ENCODE results near the gene CSTB. TPM values are rescaled to one million over a fixed set of nuclear protein-coding genes. Genes with fewer than 3 reads are reported as not detected.

The CSTB gene
- total RNA-seq, 1 experiment from 2014 or later = 40.7 TPM

GRCh38 chr21:43743947-43744346 is 32.2 kb downstream of the CSTB start:
- H3K79me2 ChIP-seq (ENCODE audit: insufficient read depth, low read length) = no peaks in the 10 kb centered on the region
- H3K9me3 Mint-ChIP-seq = no peaks in the 10 kb centered on the region
- no peak overlapping the region for H3K18ac ChIP-seq (ENCODE audit: insufficient read length, low read depth, low read length)
- H3K4ac ChIP-seq (ENCODE audit: low read depth, low read length) = no peak overlapping the region
- peaks cover 4% of the 10 kb centered on the region for H4K20me1 ChIP-seq (ENCODE audit: control insufficient read depth, insufficient read depth, insufficient read length)
- H2BK20ac ChIP-seq (ENCODE audit: low read depth, low read length, poor library complexity, severe bottlenecking) = no peak overlapping the region
- no peak for TF ChIP-seq CTCF (conservative IDR thresholded peaks at IDR 0.05)
- H3K27ac Mint-ChIP-seq = 0 out of 7 replicates have a peak overlapping the region, but pooled peaks of 1 of the 3 experiments have one; percentile 47
- H3K36me3 Mint-ChIP-seq (ENCODE audit: insufficient read depth in 1 of 3, low read depth in 3 of 3) = peaks cover 9 to 45% (median 37%) of the 10 kb centered on the region in 3 experiments; a peak in 6 of 7 replicates
- no peaks in the 10 kb centered on the region for H3K9me3 ChIP-seq (ENCODE audit: control insufficient read depth, low read depth, low read length)
- no peak overlapping the region for H4K5ac ChIP-seq (ENCODE audit: insufficient read length, low read depth, low read length)
- no CpG with 5 or more reads among the region's 8 CpGs for WGBS (ENCODE audit: extremely low coverage, insufficient read length, low lambda C conversion rate)
- no peak overlapping the region for H2BK5ac ChIP-seq (ENCODE audit: insufficient read length, low read length)
- no peaks in the 10 kb centered on the region for H3K23me2 ChIP-seq (ENCODE audit: insufficient read length, low read depth, low read length, poor library complexity, severe bottlenecking)
- no peaks in the 10 kb centered on the region for H3K79me1 ChIP-seq (ENCODE audit: insufficient read depth, low read depth, low read length, poor library complexity, severe bottlenecking)
- no peak overlapping the region for H3K9ac ChIP-seq (ENCODE audit: extremely low read depth, insufficient read length, low read length)
- no peak overlapping the region for H3K27ac ChIP-seq (ENCODE audit: insufficient read length, low read depth, low read length)
- H3K56ac ChIP-seq (ENCODE audit: insufficient read length, low read depth, low read length) = no peak overlapping the region
- no peaks in the 10 kb centered on the region for H3K27me3 Mint-ChIP-seq (ENCODE audit: low read depth)
- H3K4me3 Mint-ChIP-seq = no peak overlapping the region; a peak in 1 of 5 replicates
- no peak overlapping the region for H2AK5ac ChIP-seq (ENCODE audit: insufficient read length, low read length)
- no peak overlapping the region for H3K4me2 ChIP-seq (ENCODE audit: insufficient read depth, insufficient read length, low read length)
- no peak overlapping the region for H2BK15ac ChIP-seq (ENCODE audit: low read depth, low read length)
- no peak overlapping the region for H4K8ac ChIP-seq (replicated peaks; ENCODE audit: insufficient read length, low read depth, low read length)
- no peak overlapping the region for H4K91ac ChIP-seq (ENCODE audit: insufficient read length, low read depth, low read length)
- H3K14ac ChIP-seq (ENCODE audit: insufficient read depth, low read length) = no peak overlapping the region
- H2BK120ac ChIP-seq (ENCODE audit: low read depth, low read length, poor library complexity, severe bottlenecking) = no peak overlapping the region
- H2BK12ac ChIP-seq (ENCODE audit: insufficient read length, low read depth, low read length) = no peak overlapping the region
- H3K4me1 Mint-ChIP-seq = peaks cover 14 to 17% of the 10 kb centered on the region in 2 experiments
- no peak overlapping the region for H2AFZ ChIP-seq (ENCODE audit: low read length)
- H3K23ac ChIP-seq (ENCODE audit: insufficient read length, low read depth, low read length) = no peak overlapping the region
- H3K4me1 ChIP-seq (ENCODE audit: insufficient read depth, low read length) = no peaks in the 10 kb centered on the region
- DNase-seq = no peak
- no peak overlapping the region for H3T11ph ChIP-seq (ENCODE audit: low read length)
- H3K27me3 ChIP-seq (ENCODE audit: insufficient read depth, low read length) = no peaks in the 10 kb centered on the region
